Common myeloid progenitor, CD34-positive (primary cell): Measurements from ENCODE around the gene TTLL5.

Source experiments
- CTCF ChIA-PET: fragments of 350-600 bp; sonication (Branson Sonifier 250); formaldehyde crosslinking; loops from one replicate; lab custom pipeline; 2021; ENCODE audit warnings: antibody characterized with exemption; lab: Charles Lee
- POLR2A ChIA-PET: fragments of 350-600 bp; sonication (Branson Sonifier 250); formaldehyde crosslinking; loops from one replicate; lab custom pipeline; 2021; ENCODE audit warnings: antibody characterized with exemption; lab: Charles Lee
- DNase-seq, 3 donors: peaks; one replicate each; pipeline versions ENCODE4 v3.0.0 to v3.0.0-alpha.2; 2013
- H3K27ac ChIP-seq, 2 experiments: 1 replicate in 1 of 2; 2 replicates in 1 of 2; pipeline ENCODE4 v1.7.0; 2013; ENCODE audit warnings: inconsistent platforms in 2 of 2, low read length in 2 of 2, mild to moderate bottlenecking in 2 of 2, low read depth in 1 of 2, moderate library complexity in 1 of 2; ENCODE audit not compliant: severe bottlenecking in 2 of 2, insufficient read depth in 1 of 2, poor library complexity in 1 of 2
- H3K27me3 ChIP-seq, 5 experiments: replicated peaks in 2 of 5; 1 replicate in 3 of 5; 2 replicates in 2 of 5; pipeline versions ENCODE4 v1.6.1 to v1.7.0; 2013; ENCODE audit warnings: low read length in 4 of 5, mild to moderate bottlenecking in 2 of 5, moderate library complexity in 2 of 5, inconsistent platforms in 1 of 5; ENCODE audit not compliant: insufficient read depth in 5 of 5, control insufficient read depth in 4 of 5
- H3K36me3 ChIP-seq, 4 experiments: 1 replicate in 2 of 4; 2 replicates in 2 of 4; pipeline versions ENCODE4 v1.6.1 to v1.7.0; 2013; ENCODE audit warnings: low read length in 3 of 4, control low read depth in 1 of 4, mild to moderate bottlenecking in 1 of 4; ENCODE audit not compliant: control insufficient read depth in 4 of 4, insufficient read depth in 4 of 4
- H3K4me1 ChIP-seq, 4 experiments: 1 replicate in 3 of 4; 2 replicates in 1 of 4; pipeline versions ENCODE4 v1.6.1 to v1.7.1; 2013; ENCODE audit warnings: low read length in 3 of 4, mild to moderate bottlenecking in 3 of 4, control low read depth in 1 of 4, inconsistent platforms in 1 of 4, moderate library complexity in 1 of 4; ENCODE audit not compliant: control insufficient read depth in 4 of 4, insufficient read depth in 4 of 4; ENCODE audit errors: control extremely low read depth in 1 of 4
- H3K4me3 ChIP-seq, 7 experiments: 1 replicate in 4 of 7; 2 replicates in 3 of 7; pipeline versions ENCODE4 v1.5.1 to v1.7.0; 2013; ENCODE audit warnings: mild to moderate bottlenecking in 7 of 7, low read length in 6 of 7, moderate library complexity in 6 of 7, inconsistent platforms in 2 of 7, low read depth in 2 of 7, control low read depth in 1 of 7; ENCODE audit not compliant: insufficient read depth in 4 of 7, control insufficient read depth in 1 of 7; ENCODE audit errors: extremely low read depth in 1 of 7
- H3K9me3 ChIP-seq, 5 experiments: 1 replicate in 4 of 5; 2 replicates in 1 of 5; pipeline versions ENCODE4 v1.6.1 to v1.7.1; 2013; ENCODE audit warnings: low read length in 4 of 5, mild to moderate bottlenecking in 2 of 5, inconsistent platforms in 1 of 5, low read depth in 1 of 5, moderate library complexity in 1 of 5; ENCODE audit not compliant: control insufficient read depth in 4 of 5, insufficient read depth in 2 of 5; ENCODE audit errors: control extremely low read depth in 1 of 5
- WGBS: methylation state at CpG from one replicate; pipeline ENCODE4 v1.1.5; 2013; ENCODE audit not compliant: insufficient coverage; 5-methylcytosine and 5-hydroxymethylcytosine counted together

Gene TTLL5

DNA sequence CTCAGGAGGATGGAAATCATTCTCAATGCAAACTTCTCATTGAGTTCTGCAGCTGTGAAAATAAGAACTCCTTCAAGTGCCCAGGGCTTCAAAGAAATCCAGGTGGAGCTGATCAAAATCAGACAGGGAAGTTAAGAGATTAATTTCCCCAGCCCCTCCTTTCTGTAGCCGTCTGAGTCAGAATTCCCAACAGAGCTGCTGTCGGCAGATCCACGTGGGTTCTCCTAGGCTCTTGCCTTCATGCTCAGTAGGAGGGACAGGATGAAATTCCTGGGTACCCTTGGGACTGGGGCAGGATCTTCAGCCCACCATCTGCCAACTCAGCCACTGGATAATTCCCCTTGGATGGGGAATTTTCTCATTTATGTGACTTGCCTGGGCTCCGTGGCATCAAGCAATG, 307.4 kb downstream of the TTLL5 start:
- H3K4me1 ChIP-seq = no peaks in the 10 kb centered on the region
- H3K27me3 ChIP-seq = no peaks in the 10 kb centered on the region
- peaks cover 0 to 6% (median 0%) of the 10 kb centered on the region in 4 experiments for H3K36me3 ChIP-seq
- no peak overlapping the region for H3K27ac ChIP-seq
- WGBS = 99% methylated on average over 4 of the region's 4 CpGs
- no peak for DNase-seq
- H3K9me3 ChIP-seq = no peaks in the 10 kb centered on the region
- no peak overlapping the region for H3K4me3 ChIP-seq
- ChIA-PET POLR2A (no interaction called here), CTCF (interaction anchor here (1.0 to 5.7 kb wide), 2 partner anchors 12 to 67 kb away, joined by 3 to 34 read pairs; partner anchors contain the start of gene TGFB3)

DNA sequence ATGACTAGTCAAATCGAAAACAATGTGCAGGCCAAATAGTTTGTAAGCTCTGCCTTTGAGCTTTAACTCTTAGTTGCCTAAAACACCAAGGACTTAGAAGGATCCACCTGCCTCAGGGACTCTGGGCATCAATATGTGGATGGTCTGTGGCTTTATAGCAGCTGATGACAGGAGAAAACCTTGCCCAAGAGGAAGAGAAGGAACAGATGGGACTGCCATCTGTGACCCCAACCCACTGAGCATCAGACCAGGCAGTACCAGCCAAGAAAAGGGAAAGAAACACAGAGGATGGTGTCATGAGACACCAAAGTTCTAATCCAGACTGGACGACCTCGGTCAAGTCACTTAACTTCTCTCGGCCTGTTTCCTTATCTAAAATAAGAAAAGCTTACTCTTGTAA, 308.1 kb downstream of the TTLL5 start:
- DNase-seq = no peak
- Histone ChIP-seq H3K4me1 (no peaks in the 10 kb centered on the region), H3K36me3 (peaks cover 0 to 6% (median 0%) of the 10 kb centered on the region in 4 experiments), H3K4me3 (no peak overlapping the region), H3K27ac (no peak overlapping the region), H3K27me3 (no peaks in the 10 kb centered on the region), H3K9me3 (no peaks in the 10 kb centered on the region)
- CTCF ChIA-PET = interaction anchor here (1.0 to 5.7 kb wide), 2 partner anchors 11 to 67 kb away, joined by 3 to 34 read pairs; partner anchors contain the start of gene TGFB3
- POLR2A ChIA-PET = no interaction called here
- 89% methylated on average over 4 of the region's 4 CpGs for WGBS

DNA sequence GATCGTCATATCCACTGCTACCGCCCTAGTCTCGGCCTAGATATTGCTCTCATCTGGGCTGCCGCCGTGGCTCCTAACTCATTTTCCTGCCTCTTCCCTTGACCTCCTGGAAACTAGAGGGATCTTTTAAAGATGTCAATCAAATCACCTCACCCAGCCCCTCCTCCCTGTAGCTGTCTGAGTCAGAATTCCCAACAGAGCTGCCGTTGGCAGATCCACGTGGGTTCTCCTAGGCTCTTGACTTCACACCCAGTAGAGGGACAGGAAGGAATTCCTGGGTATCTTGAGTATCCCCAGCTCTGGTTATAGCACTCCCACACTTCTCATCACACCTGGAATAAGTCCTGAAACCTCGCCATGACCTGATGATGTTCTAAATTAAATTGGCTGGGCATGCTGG, 308.8 kb downstream of the TTLL5 start:
- DNase-seq = no peak
- peaks cover 0 to 4% (median 0%) of the 10 kb centered on the region in 4 experiments for H3K36me3 ChIP-seq
- no peaks in the 10 kb centered on the region for H3K27me3 ChIP-seq
- no peaks in the 10 kb centered on the region for H3K9me3 ChIP-seq
- ChIA-PET POLR2A (no interaction called here), CTCF (interaction anchor here (5.7 kb wide), 1 partner anchor 10 kb away, joined by 34 read pairs; the partner anchor contains the start of gene TGFB3)
- H3K27ac ChIP-seq = no peak overlapping the region
- H3K4me1 ChIP-seq = no peaks in the 10 kb centered on the region
- WGBS = 100% methylated on average over 5 of the region's 8 CpGs
- no peak overlapping the region for H3K4me3 ChIP-seq

DNA sequence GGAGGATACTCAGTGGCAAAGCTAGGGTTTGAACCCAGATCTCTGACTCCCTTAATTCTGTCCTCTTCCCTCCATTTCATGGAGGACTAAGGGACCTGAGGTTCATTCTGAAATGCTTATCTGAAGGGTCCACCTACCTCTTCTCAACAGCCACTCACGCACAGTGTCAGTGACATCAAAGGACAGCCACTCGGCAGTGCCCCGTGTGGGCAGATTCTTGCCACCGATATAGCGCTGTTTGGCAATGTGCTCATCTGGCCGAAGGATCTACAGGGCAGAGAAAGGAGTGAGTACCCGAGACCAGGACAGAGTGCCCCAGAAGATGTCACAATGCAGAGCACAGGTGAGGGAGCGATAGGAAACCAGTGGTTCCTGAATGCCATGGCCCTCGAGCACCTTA, 309.9 kb downstream of the TTLL5 start:
- POLR2A ChIA-PET = no interaction called here
- H3K36me3 ChIP-seq = peaks cover 0 to 4% (median 0%) of the 10 kb centered on the region in 4 experiments
- H3K27me3 ChIP-seq = no peaks in the 10 kb centered on the region
- CTCF ChIA-PET = interaction anchor here (5.7 kb wide), 1 partner anchor 9 kb away, joined by 34 read pairs; the partner anchor contains the start of gene TGFB3
- no peak for DNase-seq
- no peaks in the 10 kb centered on the region for H3K9me3 ChIP-seq
- 98% methylated on average over 9 of the region's 9 CpGs for WGBS
- no peak overlapping the region for H3K4me3 ChIP-seq
- H3K27ac ChIP-seq = no peak overlapping the region
- no peaks in the 10 kb centered on the region for H3K4me1 ChIP-seq

DNA sequence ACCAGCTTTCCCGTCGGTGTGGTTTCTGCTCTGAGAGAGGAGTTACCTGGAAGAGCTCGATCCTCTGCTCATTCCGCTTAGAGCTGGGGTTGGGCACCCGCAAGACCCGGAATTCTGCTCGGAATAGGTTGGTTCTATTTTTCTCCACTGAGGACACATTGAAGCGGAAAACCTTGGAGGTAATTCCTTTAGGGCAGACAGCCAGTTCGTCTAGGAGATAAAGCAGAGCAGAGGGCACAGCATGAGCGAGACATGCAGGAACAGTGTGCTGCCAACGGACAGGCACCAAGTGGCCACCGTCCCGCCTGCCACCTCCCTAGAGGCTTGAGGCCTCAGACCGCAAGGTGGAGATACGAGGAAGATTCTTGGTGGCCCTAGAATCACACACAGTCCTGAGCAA, 310.5 kb downstream of the TTLL5 start:
- 96% methylated on average over 15 of the region's 15 CpGs for WGBS
- no peak overlapping the region for H3K4me3 ChIP-seq
- no peak for DNase-seq
- POLR2A ChIA-PET = no interaction called here
- H3K27ac ChIP-seq = no peak overlapping the region
- H3K27me3 ChIP-seq = no peaks in the 10 kb centered on the region
- H3K9me3 ChIP-seq = no peaks in the 10 kb centered on the region
- CTCF ChIA-PET = interaction anchor here (1.2 to 5.7 kb wide), 2 partner anchors 9 to 262 kb away, joined by 4 to 34 read pairs; partner anchors contain the start of gene TGFB3
- no peaks in the 10 kb centered on the region for H3K4me1 ChIP-seq
- H3K36me3 ChIP-seq = peaks cover 0 to 4% (median 0%) of the 10 kb centered on the region in 4 experiments

DNA sequence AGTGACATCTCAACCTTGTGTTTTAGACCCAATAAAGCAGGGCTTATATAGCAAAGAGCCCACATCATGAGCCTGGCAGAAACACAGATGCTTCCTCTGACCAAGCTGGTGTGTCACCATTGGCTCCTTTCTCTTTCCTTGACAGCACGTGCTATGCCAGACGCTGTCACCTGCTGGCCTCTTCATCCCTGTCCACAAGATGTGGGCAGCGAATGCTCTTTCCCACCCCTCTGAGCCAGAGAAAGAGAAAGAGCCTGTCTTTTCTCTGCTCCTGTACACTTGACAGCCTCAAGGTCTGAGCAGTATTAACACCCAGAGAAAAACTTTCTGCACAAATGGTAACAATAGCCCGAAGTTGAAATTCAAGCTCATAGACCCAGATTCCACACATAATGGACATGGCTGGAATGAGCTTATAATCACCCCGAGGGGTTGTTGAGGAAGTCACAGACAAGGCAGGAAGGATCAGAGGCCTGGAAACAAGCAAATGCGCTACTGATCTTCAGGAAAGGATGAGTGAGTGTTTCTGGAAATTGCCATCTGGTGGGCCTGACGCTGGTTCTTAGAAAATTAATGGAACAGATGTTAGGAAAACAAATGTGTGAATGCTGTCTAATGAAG, 311.9 kb downstream of the TTLL5 start:
- H3K36me3 ChIP-seq = peaks cover 0 to 4% (median 0%) of the 10 kb centered on the region in 4 experiments
- H3K27me3 ChIP-seq = no peaks in the 10 kb centered on the region
- H3K27ac ChIP-seq = no peak overlapping the region
- no peaks in the 10 kb centered on the region for H3K9me3 ChIP-seq
- peak in 2 of 3 donors; percentile 14 to 37 for DNase-seq
- peaks cover 0 to 3% (median 2%) of the 10 kb centered on the region in 4 experiments for H3K4me1 ChIP-seq
- POLR2A ChIA-PET = no interaction called here
- CTCF ChIA-PET = interaction anchor here (0.7 to 1.0 kb wide), 3 partner anchors 9 to 395 kb away, joined by 3 to 4 read pairs (median 3); partner anchors contain the start of gene TGFB3
- H3K4me3 ChIP-seq = no peak overlapping the region
- 77% methylated on average over 7 of the region's 7 CpGs for WGBS
